Sigmoid colon (tissue), 4 donors: Measurements from ENCODE around the gene SEC24C.

Experiments used
- CTCF ChIP-seq, 4 experiments: fragments of 450-650 bp in 3 of 4; fragments of 200-600 bp in 1 of 4; IDR thresholded peaks; one replicate each; pipeline ENCODE4 v1.5.1; 2016 to 2019; ENCODE audit warnings: antibody characterized with exemption in 4 of 4, mild to moderate bottlenecking in 3 of 4, moderate library complexity in 2 of 4
- EP300 ChIP-seq, 4 donors: sonication (generic); formaldehyde crosslinking; IDR thresholded peaks; one replicate each; pipeline ENCODE4 v1.6.1; 2017; ENCODE audit warnings: antibody characterized with exemption in 4 of 4
- POLR2A ChIP-seq, 2 donors: fragments of 450-650 bp; IDR thresholded peaks; one replicate each; pipeline ENCODE4 v1.6.1; 2016; ENCODE audit warnings: antibody characterized with exemption in 2 of 2, mild to moderate bottlenecking in 2 of 2, moderate library complexity in 2 of 2
- POLR2AphosphoS5 ChIP-seq, 4 donors: sonication (generic); formaldehyde crosslinking; IDR thresholded peaks; one replicate each; pipeline ENCODE4 v1.6.1; 2017; ENCODE audit warnings: antibody characterized with exemption in 4 of 4

GRCh38 chr10:73798087-73798486, 53.9 kb downstream of the SEC24C start:
- no peak for TF ChIP-seq CTCF (IDR thresholded peaks at IDR 0.05)
- no peak for TF ChIP-seq EP300 (IDR thresholded peaks at IDR 0.05)
- TF ChIP-seq POLR2A (IDR thresholded peaks at IDR 0.05): no peak
- no peak for TF ChIP-seq POLR2AphosphoS5 (IDR thresholded peaks at IDR 0.05)
